NCI-H2196 (cell line): ENCODE data around the gene SORCS3.

ENCODE experiments used
- DNase-seq: peaks from one replicate; lab custom pipeline; 2025; ENCODE audit not compliant: unreplicated experiment; lab: John Stamatoyannopoulos, UW

Gene SORCS3

GRCh38 chr10:104993085-104993484, 352.0 kb downstream of the SORCS3 start:
- DNase-seq, result no peak

GRCh38 chr10:105001269-105001668, 360.2 kb downstream of the SORCS3 start:
- DNase-seq, result no peak

GRCh38 chr10:105010411-105011121, 369.5 kb downstream of the SORCS3 start:
- no peak for DNase-seq

DNA sequence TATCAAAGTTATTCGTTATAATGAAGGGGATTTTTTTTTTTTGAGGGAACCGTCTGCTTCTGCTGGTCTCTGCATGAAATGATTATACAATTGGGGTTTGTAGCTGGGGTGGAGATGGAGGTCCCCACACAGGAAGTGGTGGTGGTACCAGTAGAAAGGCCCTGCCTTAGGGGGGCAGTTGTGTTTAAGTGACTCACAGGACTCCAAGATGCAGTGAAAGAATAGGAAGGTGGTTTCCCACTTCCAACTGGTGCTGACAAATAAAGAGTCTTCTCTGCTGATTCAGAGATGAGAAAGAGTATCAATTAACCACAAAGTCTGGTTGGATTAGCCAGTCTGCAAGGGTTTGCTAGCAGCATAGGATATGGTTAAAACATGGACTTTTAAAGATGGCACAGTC, 376.0 kb downstream of the SORCS3 start:
- DNase-seq, result no peak

- DNase-seq, result no peak
Measured at GRCh38 chr10:105017691-105018090, 376.6 kb downstream of the SORCS3 start.

- DNase-seq, result no peak
Measured at GRCh38 chr10:105023211-105024111, 382.4 kb downstream of the SORCS3 start.

DNA sequence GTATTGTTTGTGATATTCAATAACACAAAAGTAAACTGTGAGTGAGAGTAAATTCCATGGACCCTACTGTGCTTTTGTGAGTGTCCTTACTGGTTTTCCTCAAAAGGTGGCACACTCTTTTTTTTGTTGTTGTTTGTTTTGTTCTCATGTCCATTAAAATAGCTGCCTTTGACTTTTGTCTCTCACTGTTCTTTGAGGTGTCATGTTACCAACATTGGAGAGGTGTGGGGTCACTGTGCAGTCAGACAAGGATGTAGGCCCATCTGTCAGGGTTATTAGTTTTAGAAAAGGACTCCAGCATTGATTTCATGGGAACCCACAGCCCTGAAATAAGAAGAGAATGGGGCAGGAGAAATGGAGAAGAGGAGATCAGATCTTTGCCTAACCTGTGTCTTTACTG, 383.1 kb downstream of the SORCS3 start:
- no peak for DNase-seq

GRCh38 chr10:105025092-105025491, 384.0 kb downstream of the SORCS3 start:
- no peak for DNase-seq

DNA sequence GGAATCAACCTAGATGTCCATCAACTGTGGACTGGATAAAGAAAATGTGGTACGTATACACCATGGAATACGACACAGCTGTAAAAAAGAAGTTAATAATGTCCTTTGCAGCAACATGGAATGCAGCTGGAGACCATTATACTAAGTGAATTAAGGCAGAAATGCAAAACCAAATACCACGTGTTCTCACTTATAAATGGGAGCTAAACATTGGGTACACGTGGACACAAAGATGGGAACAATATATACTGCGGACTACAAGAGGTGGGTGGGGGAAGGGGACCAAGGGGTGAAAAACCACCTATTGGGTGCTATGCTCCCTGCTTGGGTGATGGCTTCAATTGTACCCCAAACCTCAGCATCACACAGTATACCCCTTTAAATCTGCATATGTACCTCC, 385.5 kb downstream of the SORCS3 start:
- no peak for DNase-seq

GRCh38 chr10:105029286-105029685, 388.2 kb downstream of the SORCS3 start:
- DNase-seq, result no peak

DNA sequence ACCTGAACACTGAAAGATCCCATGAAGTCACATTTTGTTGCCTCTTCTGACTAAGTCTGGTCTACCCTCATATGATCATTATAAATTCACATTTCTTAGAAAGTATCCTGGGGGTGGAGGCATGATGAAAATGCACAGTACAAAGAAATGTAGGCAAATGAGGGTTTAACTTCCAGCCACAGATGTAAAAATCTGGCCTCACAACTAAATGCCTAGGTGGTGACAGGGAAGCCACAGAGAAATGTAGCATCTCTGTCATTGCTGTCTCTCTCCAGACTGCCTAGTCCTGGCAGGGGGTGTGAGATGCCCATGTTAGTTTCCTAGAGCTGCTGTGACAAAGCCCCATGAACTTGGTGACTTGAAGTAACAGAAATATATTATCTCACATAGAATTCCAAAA, 395.9 kb downstream of the SORCS3 start:
- DNase-seq, result no peak

- no peak for DNase-seq
Measured at GRCh38 chr10:105041956-105042355, 400.9 kb downstream of the SORCS3 start.

- no peak for DNase-seq
Measured at GRCh38 chr10:105042906-105043552, 401.9 kb downstream of the SORCS3 start.

DNA sequence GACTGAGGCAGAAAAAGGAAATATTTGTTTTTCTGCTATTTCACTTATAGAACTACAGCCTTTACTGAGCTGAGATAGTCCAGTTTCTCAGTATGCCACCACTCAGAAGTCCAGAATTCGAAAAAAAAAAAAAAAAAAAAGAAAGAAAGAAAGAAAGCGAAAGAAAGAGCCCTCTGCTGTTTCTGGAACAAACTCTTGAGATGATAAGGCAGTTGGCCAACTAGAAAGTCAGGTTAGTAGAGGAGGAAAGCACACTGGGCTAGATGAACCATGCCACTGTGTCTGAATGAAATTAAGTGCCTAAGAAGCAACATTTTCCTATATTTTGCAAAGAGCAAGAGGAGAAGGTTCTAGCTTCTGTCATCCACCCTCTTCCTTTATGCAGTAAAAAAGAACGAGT, 403.8 kb downstream of the SORCS3 start:
- no peak for DNase-seq

DNA sequence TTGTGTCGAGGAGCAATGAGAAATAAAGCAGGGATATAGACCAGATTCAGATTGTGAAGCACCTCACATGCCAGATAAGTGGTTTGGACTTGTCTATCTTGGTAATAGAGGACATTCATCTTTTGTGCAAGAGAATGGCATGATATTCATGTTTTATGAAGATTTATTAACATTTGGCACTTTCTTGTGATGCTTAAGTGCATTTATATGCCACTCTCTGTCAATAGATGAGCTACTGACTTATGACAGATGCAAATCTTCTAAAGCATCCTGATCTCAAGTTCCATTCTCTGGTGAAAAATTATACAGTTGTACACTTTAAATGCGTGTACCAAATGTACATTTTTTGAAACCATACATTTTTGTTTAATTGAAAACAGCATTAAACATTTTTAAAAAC, 415.3 kb downstream of the SORCS3 start:
- no peak for DNase-seq

GRCh38 chr10:105062951-105063350, 421.9 kb downstream of the SORCS3 start:
- no peak for DNase-seq

DNA sequence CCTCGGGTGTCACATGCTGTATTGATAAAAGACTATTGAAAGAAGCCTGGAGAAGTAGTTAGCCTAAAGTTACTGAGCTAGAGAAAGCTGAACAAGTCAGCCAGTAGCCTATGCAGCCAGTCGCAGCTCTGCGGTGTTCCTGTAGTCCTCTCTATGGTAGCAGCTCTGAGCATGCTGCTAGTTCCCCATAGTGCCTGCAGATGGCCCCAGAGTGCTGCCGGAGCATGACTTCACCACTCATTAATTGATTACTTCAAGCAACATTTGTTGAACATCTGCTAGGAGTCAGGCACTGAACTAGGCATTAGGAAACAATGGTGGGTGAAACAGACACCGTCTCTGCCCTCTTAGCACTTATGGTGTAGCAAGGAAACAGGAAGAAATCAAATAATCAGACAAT, 422.7 kb downstream of the SORCS3 start:
- no peak for DNase-seq

- no peak for DNase-seq
Measured at GRCh38 chr10:105068497-105068896, 427.4 kb downstream of the SORCS3 start.

DNA sequence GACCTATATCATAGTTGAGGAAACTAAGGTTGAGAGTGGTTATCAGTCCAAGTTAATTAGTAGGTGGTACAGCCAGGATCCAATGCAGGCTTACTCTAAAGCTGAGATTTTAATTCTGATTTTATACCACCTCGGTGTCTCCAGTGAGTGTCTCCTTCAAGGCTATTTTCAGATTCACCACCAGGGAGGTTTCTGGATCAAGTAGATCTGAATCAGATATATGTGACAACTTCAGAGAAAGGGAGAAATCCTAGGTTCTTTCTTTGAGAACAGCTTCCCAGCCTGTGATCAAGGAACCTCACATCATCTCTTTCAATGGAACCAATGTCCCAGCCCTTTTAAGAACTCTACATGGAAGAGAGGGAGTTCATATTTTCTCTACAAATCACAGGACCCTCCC, 429.2 kb downstream of the SORCS3 start:
- no peak for DNase-seq

GRCh38 chr10:105070952-105071351, 429.9 kb downstream of the SORCS3 start:
- DNase-seq, result no peak

- DNase-seq, result no peak
Measured at GRCh38 chr10:105071980-105072379, 430.9 kb downstream of the SORCS3 start.

DNA sequence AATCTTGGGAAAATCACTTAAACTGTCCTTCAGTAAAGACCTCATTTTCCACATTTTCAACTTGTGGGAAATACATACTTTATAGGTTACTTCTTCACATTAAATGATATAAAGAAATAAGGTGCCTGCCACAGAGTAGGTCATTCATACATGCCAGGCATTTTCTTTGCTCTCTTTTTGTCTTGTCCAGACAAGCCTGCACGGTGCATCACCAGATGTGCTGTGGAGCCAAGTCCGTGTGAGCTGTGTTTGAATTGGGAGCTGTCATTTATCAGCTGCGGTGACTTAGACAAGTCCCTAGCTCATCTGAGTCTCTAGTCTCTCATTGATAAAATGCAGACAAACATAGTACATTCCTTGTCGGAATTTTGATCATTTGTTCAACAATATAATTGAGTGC, 432.9 kb downstream of the SORCS3 start:
- DNase-seq, result no peak
